Inflammatory macrophage treated with lipopolysaccharide for 1 hour (primary cell): ENCODE results near the gene TRIO.
"Not testable (repeated sequence)": the region's sequence is repeated elsewhere in the genome, so short reads cannot be mapped to it uniquely, and the experiment has no call there.

Experiments
- DNase-seq, 2 donors: peaks; one replicate each; pipeline ENCODE4 v3.0.0-alpha.2; 2020 to 2022

Gene TRIO

GRCh38 chr5:14528926-14529325, 385.8 kb downstream of the TRIO start:
- no peak for DNase-seq

GRCh38 chr5:14531668-14532067, 388.5 kb downstream of the TRIO start:
- DNase-seq, result no peak

- DNase-seq, result no peak
Observed at GRCh38 chr5:14532180-14532579, 389.0 kb downstream of the TRIO start.

GRCh38 chr5:14534773-14535172, 391.6 kb downstream of the TRIO start:
- no peak for DNase-seq

- DNase-seq, result peak; percentile 85 to 92
Observed at GRCh38 chr5:14545308-14545707, 402.2 kb downstream of the TRIO start.

- peak; percentile 33 to 41 for DNase-seq
Observed at GRCh38 chr5:14545862-14546261, 402.7 kb downstream of the TRIO start.

GRCh38 chr5:14547666-14548065, 404.5 kb downstream of the TRIO start:
- no peak for DNase-seq

- no peak for DNase-seq
Observed at GRCh38 chr5:14551211-14551610, 408.1 kb downstream of the TRIO start.

GRCh38 chr5:14552017-14552416, 408.9 kb downstream of the TRIO start:
- DNase-seq, result peak; percentile 77 to 80

GRCh38 chr5:14554288-14554687, 411.1 kb downstream of the TRIO start:
- not testable (repeated sequence) for DNase-seq

GRCh38 chr5:14556015-14556414, 412.9 kb downstream of the TRIO start:
- DNase-seq, result no peak

- no peak for DNase-seq
Observed at GRCh38 chr5:14557203-14557770, 414.1 kb downstream of the TRIO start.

- no peak for DNase-seq
Observed at GRCh38 chr5:14557791-14558415, 414.8 kb downstream of the TRIO start.
